Loucy (cell line): ENCODE results near the gene FAM174A.

Source experiments
- CTCF ChIP-seq: fragments of 200-600 bp; sonication (generic); conservative IDR thresholded peaks from 2 replicates; pipeline ENCODE4 v1.5.1; 2014; ENCODE audit warnings: mild to moderate bottlenecking, antibody characterized with exemption, low read length
- EZH2phosphoT487 ChIP-seq: fragments of 200-600 bp; IDR thresholded peaks from 2 replicates; pipeline ENCODE4 v1.6.1; 2018; ENCODE audit warnings: antibody characterized with exemption, mild to moderate bottlenecking, moderate library complexity, borderline replicate concordance

GRCh38 chr5:100634937-100635534 is 99.9 kb downstream of the FAM174A start:
- TF ChIP-seq CTCF (no peak), EZH2phosphoT487 (no peak)
